ENCODE data around the gene LRRC37A.
A peak's percentile ranks its signal among the peaks of the same experiment; 100 is the strongest.
"Not testable (repeated sequence)": the region's sequence is repeated elsewhere in the genome, so short reads cannot be mapped to it uniquely, and the experiment has no call there.

The LRRC37A gene

GRCh38 chr17:46294831-46295230 lies at the start of gene LRRC37A:
Gene LRRC37A, plus strand, starts transcription at chr17:46295131. Its CDS starts 3 bp downstream, at chr17:46295134.
- not testable (repeated sequence) for H3K27me3 ChIP-seq (ENCODE audit: insufficient read depth, low read length); H3K9me3 ChIP-seq (ENCODE audit: low read length)

GRCh38 chr17:46249153-46249552 lies 45.8 kb upstream of the LRRC37A start:
- H3K9me3 ChIP-seq (ENCODE audit: low read length); H2AFZ ChIP-seq (ENCODE audit: low read depth, low read length); H3K4me1 ChIP-seq (ENCODE audit: insufficient read depth, low read length); H3K27me3 ChIP-seq (ENCODE audit: insufficient read depth, low read length); H3K4me3 ChIP-seq (ENCODE audit: low read length); H3K36me3 ChIP-seq (ENCODE audit: insufficient read depth, low read length): not testable (repeated sequence)

More at GRCh38 chr17:46294831-46295230, at the start of gene LRRC37A:
- H3K4me3 ChIP-seq (ENCODE audit: low read length); H3K4me1 ChIP-seq (ENCODE audit: insufficient read depth, low read length); H3K36me3 ChIP-seq (ENCODE audit: insufficient read depth, low read length); H2AFZ ChIP-seq (ENCODE audit: low read depth, low read length): not testable (repeated sequence)

- H3K27me3 ChIP-seq (ENCODE audit: insufficient read depth, low read length); H3K9me3 ChIP-seq (ENCODE audit: low read length); H3K36me3 ChIP-seq (ENCODE audit: insufficient read depth, low read length); H2AFZ ChIP-seq (ENCODE audit: low read depth, low read length); H3K4me1 ChIP-seq (ENCODE audit: insufficient read depth, low read length); H3K4me3 ChIP-seq (ENCODE audit: low read length): not testable (repeated sequence)
Observed at GRCh38 chr17:46252804-46253203, 42.1 kb upstream of the LRRC37A start.

GRCh38 chr17:46253722-46254121 lies 41.2 kb upstream of the LRRC37A start:
- H3K27me3 ChIP-seq (ENCODE audit: insufficient read depth, low read length); H3K4me1 ChIP-seq (ENCODE audit: insufficient read depth, low read length); H3K36me3 ChIP-seq (ENCODE audit: insufficient read depth, low read length); H3K9me3 ChIP-seq (ENCODE audit: low read length); H2AFZ ChIP-seq (ENCODE audit: low read depth, low read length); H3K4me3 ChIP-seq (ENCODE audit: low read length): not testable (repeated sequence)

- H3K9me3 ChIP-seq (ENCODE audit: low read length); H3K27me3 ChIP-seq (ENCODE audit: insufficient read depth, low read length); H3K4me3 ChIP-seq (ENCODE audit: low read length); H3K36me3 ChIP-seq (ENCODE audit: insufficient read depth, low read length); H2AFZ ChIP-seq (ENCODE audit: low read depth, low read length); H3K4me1 ChIP-seq (ENCODE audit: insufficient read depth, low read length): not testable (repeated sequence)
Observed at GRCh38 chr17:46254215-46254614, 40.7 kb upstream of the LRRC37A start.

GRCh38 chr17:46256369-46256768 lies 38.6 kb upstream of the LRRC37A start:
- not testable (repeated sequence) for H3K27me3 ChIP-seq (ENCODE audit: insufficient read depth, low read length); H3K36me3 ChIP-seq (ENCODE audit: insufficient read depth, low read length); H3K4me3 ChIP-seq (ENCODE audit: low read length); H3K9me3 ChIP-seq (ENCODE audit: low read length); H3K4me1 ChIP-seq (ENCODE audit: insufficient read depth, low read length); H2AFZ ChIP-seq (ENCODE audit: low read depth, low read length)

GRCh38 chr17:46259845-46260661 lies 34.9 kb upstream of the LRRC37A start:
- Histone ChIP-seq H3K4me3 (ENCODE audit: low read length) (peak overlapping the region; percentile 25), H2AFZ (ENCODE audit: low read depth, low read length) (peak overlapping the region; percentile 53)
- not testable (repeated sequence) for H3K36me3 ChIP-seq (ENCODE audit: insufficient read depth, low read length); H3K4me1 ChIP-seq (ENCODE audit: insufficient read depth, low read length); H3K27me3 ChIP-seq (ENCODE audit: insufficient read depth, low read length); H3K9me3 ChIP-seq (ENCODE audit: low read length)

- Histone ChIP-seq H3K36me3 (ENCODE audit: insufficient read depth, low read length) (no peaks in the 10 kb centered on the region), H2AFZ (ENCODE audit: low read depth, low read length) (no peak overlapping the region), H3K4me3 (ENCODE audit: low read length) (no peak overlapping the region), H3K4me1 (ENCODE audit: insufficient read depth, low read length) (peaks cover 5% of the 10 kb centered on the region), H3K27me3 (ENCODE audit: insufficient read depth, low read length) (peaks cover 7% of the 10 kb centered on the region), H3K9me3 (ENCODE audit: low read length) (no peaks in the 10 kb centered on the region)
Observed at GRCh38 chr17:46262271-46262670, 32.7 kb upstream of the LRRC37A start.

- peaks cover 5% of the 10 kb centered on the region for H3K4me1 ChIP-seq (ENCODE audit: insufficient read depth, low read length)
- H3K4me3 ChIP-seq (ENCODE audit: low read length) = no peak overlapping the region
- H3K27me3 ChIP-seq (ENCODE audit: insufficient read depth, low read length) = peaks cover 9% of the 10 kb centered on the region
Observed at GRCh38 chr17:46264456-46265198, 30.3 kb upstream of the LRRC37A start.

GRCh38 chr17:46266063-46266655 lies 28.8 kb upstream of the LRRC37A start:
- H3K4me1 ChIP-seq (ENCODE audit: insufficient read depth, low read length); H3K9me3 ChIP-seq (ENCODE audit: low read length); H3K36me3 ChIP-seq (ENCODE audit: insufficient read depth, low read length): not testable (repeated sequence)
- Histone ChIP-seq H3K27me3 (ENCODE audit: insufficient read depth, low read length) (peaks cover 13% of the 10 kb centered on the region), H3K4me3 (ENCODE audit: low read length) (peak overlapping the region; percentile 55), H2AFZ (ENCODE audit: low read depth, low read length) (peak overlapping the region; percentile 75)

More at GRCh38 chr17:46264456-46265198, 30.3 kb upstream of the LRRC37A start:
- no peaks in the 10 kb centered on the region for H3K9me3 ChIP-seq (ENCODE audit: low read length)
- H3K36me3 ChIP-seq (ENCODE audit: insufficient read depth, low read length) = no peaks in the 10 kb centered on the region
- H2AFZ ChIP-seq (ENCODE audit: low read depth, low read length) = no peak overlapping the region

GRCh38 chr17:46266656-46267544 lies 28.0 kb upstream of the LRRC37A start:
- Histone ChIP-seq H3K9me3 (ENCODE audit: low read length) (no peaks in the 10 kb centered on the region), H3K4me3 (ENCODE audit: low read length) (peak overlapping the region; percentile 55), H3K36me3 (ENCODE audit: insufficient read depth, low read length) (no peaks in the 10 kb centered on the region), H3K4me1 (ENCODE audit: insufficient read depth, low read length) (peaks cover 5% of the 10 kb centered on the region), H3K27me3 (ENCODE audit: insufficient read depth, low read length) (peaks cover 13% of the 10 kb centered on the region), H2AFZ (ENCODE audit: low read depth, low read length) (peak overlapping the region; percentile 94)

GRCh38 chr17:46270032-46270431 lies 24.9 kb upstream of the LRRC37A start:
- Histone ChIP-seq H2AFZ (ENCODE audit: low read depth, low read length) (no peak overlapping the region), H3K4me3 (ENCODE audit: low read length) (no peak overlapping the region), H3K36me3 (ENCODE audit: insufficient read depth, low read length) (no peaks in the 10 kb centered on the region), H3K27me3 (ENCODE audit: insufficient read depth, low read length) (peaks cover 13% of the 10 kb centered on the region), H3K9me3 (ENCODE audit: low read length) (no peaks in the 10 kb centered on the region), H3K4me1 (ENCODE audit: insufficient read depth, low read length) (peaks cover 5% of the 10 kb centered on the region)

Measured in neuron (in vitro differentiated cells).